Ishikawa (cell line): ENCODE measurements around the gene STK32A.

ENCODE experiments used
- CEBPB ChIP-seq: IDR thresholded peaks from 2 replicates; pipeline ENCODE4 v1.6.1; 2012
- CREB1 ChIP-seq: IDR thresholded peaks from 2 replicates; pipeline ENCODE4 v1.6.1; 2012; ENCODE audit warnings: low read depth
- EGR1 ChIP-seq: IDR thresholded peaks from 2 replicates; pipeline ENCODE4 v1.6.1; 2012
- EP300 ChIP-seq: IDR thresholded peaks from 2 replicates; pipeline ENCODE4 v1.6.1; 2012; ENCODE audit warnings: borderline replicate concordance
- FOXM1 ChIP-seq: IDR thresholded peaks from 2 replicates; pipeline ENCODE4 v1.6.1; 2012; ENCODE audit warnings: low read depth, borderline replicate concordance
- MAX ChIP-seq: IDR thresholded peaks from 2 replicates; pipeline ENCODE4 v1.6.1; 2012
- NFIC ChIP-seq: IDR thresholded peaks from 2 replicates; pipeline ENCODE4 v1.6.1; 2012
- RAD21 ChIP-seq: IDR thresholded peaks from 2 replicates; pipeline ENCODE4 v1.6.1; 2012; ENCODE audit warnings: low read depth
- TAF1 ChIP-seq: IDR thresholded peaks from 2 replicates; pipeline ENCODE4 v1.6.1; 2012; ENCODE audit warnings: low read depth, mild to moderate bottlenecking
- TCF12 ChIP-seq: IDR thresholded peaks from 2 replicates; pipeline ENCODE4 v1.6.1; 2012; ENCODE audit warnings: low read depth
- TEAD4 ChIP-seq: IDR thresholded peaks from 2 replicates; pipeline ENCODE4 v1.6.1; 2012
- USF1 ChIP-seq: IDR thresholded peaks from 2 replicates; pipeline ENCODE4 v1.6.1; 2012
- YY1 ChIP-seq: IDR thresholded peaks from 2 replicates; pipeline ENCODE4 v1.6.1; 2012; ENCODE audit warnings: low read depth
- ZBTB7A ChIP-seq: IDR thresholded peaks from 2 replicates; pipeline ENCODE4 v1.6.1; 2012; ENCODE audit warnings: low read depth
- TF ChIP-seq, protein P1 (sequence below): IDR thresholded peaks from 2 replicates; pipeline ENCODE4 v1.6.1; 2012; ENCODE audit warnings: low read depth, mild to moderate bottlenecking

STK32A gene

DNA sequence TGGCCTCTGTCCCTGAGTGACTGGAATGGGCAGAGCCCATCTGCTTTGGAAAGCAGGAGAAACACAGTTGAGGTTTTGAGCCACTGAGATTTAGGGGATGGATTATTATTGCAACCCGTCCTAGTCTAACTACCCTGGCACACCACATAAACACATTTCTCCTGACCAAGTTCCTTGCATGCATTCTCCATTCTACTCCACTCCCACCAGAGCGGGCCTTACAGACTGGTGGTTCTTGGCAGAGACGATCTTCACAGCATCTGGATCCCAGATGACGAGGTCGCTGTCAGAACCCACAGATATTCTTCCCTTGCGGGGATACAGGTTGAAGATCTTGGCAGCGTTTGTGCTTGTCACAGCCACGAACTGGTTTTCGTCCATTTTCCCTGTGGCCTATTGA is 164.0 kb downstream of the STK32A start:
- TF ChIP-seq TEAD4 (no peak), EP300 (no peak), EGR1 (no peak), YY1 (no peak), TAF1 (no peak)

GRCh38 chr5:147400126-147400809 is 165.4 kb downstream of the STK32A start:
- no peak for TF ChIP-seq EGR1
- no peak for TF ChIP-seq EP300
- TF ChIP-seq RAD21: no peak
- TF ChIP-seq CREB1: no peak
- TF ChIP-seq CEBPB: no peak
- TF ChIP-seq NFIC: no peak
- no peak for TF ChIP-seq TCF12
- no peak for TF ChIP-seq ZBTB7A

DNA sequence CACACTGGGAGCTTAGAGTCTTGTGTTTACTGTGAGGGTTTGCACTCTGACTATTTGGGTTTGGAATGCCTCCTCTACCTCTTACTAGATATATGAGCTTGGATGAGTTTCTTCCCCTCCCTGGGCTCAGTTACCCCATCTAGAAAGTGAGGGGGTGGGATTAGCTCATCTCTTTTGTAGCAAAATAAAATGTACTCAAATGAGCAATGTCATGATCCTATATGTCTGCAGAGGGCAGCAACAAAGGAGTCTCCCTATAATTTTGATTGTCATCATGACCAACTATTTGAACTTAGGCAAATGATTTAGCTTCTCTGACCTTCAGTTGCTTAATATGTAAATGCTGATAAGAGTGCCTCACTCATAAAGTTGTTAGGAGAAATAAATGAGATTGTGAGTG is 166.1 kb downstream of the STK32A start:
- TF ChIP-seq ZBTB7A: no peak
- TF ChIP-seq MAX: no peak
- TF ChIP-seq TAF1: no peak
- TF ChIP-seq, protein P1, sequence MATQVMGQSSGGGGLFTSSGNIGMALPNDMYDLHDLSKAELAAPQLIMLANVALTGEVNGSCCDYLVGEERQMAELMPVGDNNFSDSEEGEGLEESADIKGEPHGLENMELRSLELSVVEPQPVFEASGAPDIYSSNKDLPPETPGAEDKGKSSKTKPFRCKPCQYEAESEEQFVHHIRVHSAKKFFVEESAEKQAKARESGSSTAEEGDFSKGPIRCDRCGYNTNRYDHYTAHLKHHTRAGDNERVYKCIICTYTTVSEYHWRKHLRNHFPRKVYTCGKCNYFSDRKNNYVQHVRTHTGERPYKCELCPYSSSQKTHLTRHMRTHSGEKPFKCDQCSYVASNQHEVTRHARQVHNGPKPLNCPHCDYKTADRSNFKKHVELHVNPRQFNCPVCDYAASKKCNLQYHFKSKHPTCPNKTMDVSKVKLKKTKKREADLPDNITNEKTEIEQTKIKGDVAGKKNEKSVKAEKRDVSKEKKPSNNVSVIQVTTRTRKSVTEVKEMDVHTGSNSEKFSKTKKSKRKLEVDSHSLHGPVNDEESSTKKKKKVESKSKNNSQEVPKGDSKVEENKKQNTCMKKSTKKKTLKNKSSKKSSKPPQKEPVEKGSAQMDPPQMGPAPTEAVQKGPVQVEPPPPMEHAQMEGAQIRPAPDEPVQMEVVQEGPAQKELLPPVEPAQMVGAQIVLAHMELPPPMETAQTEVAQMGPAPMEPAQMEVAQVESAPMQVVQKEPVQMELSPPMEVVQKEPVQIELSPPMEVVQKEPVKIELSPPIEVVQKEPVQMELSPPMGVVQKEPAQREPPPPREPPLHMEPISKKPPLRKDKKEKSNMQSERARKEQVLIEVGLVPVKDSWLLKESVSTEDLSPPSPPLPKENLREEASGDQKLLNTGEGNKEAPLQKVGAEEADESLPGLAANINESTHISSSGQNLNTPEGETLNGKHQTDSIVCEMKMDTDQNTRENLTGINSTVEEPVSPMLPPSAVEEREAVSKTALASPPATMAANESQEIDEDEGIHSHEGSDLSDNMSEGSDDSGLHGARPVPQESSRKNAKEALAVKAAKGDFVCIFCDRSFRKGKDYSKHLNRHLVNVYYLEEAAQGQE: no peak
- no peak for TF ChIP-seq NFIC
- no peak for TF ChIP-seq CREB1
- no peak for TF ChIP-seq CEBPB
- TF ChIP-seq TEAD4: no peak
- TF ChIP-seq EGR1: no peak
- TF ChIP-seq TCF12: no peak
- no peak for TF ChIP-seq EP300
- no peak for TF ChIP-seq RAD21
- no peak for TF ChIP-seq FOXM1
- TF ChIP-seq USF1: no peak

GRCh38 chr5:147403651-147404640 is 169.1 kb downstream of the STK32A start:
- TF ChIP-seq TAF1 (no peak), USF1 (no peak)

DNA sequence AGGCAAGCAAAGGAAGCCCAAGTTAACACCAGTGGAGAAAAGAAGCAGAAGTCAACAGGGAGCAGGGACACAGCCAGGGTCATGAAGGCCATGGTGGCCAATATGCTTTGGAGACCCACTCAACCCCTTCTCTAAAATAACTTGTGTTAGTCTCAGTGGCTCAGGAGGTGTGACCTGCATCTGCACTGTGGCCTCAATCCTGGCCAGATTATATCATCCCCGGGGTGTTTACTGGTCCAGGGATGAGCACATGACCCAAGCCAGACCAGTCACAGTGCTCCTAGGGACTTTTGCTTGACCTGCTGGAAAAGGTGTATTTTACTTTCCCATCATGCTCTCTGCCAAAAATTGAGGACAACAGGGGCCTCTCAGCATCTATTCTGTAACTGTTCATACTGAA is 169.9 kb downstream of the STK32A start:
- TF ChIP-seq CEBPB (no peak), NFIC (no peak)
- TF ChIP-seq, protein P1: no peak

DNA sequence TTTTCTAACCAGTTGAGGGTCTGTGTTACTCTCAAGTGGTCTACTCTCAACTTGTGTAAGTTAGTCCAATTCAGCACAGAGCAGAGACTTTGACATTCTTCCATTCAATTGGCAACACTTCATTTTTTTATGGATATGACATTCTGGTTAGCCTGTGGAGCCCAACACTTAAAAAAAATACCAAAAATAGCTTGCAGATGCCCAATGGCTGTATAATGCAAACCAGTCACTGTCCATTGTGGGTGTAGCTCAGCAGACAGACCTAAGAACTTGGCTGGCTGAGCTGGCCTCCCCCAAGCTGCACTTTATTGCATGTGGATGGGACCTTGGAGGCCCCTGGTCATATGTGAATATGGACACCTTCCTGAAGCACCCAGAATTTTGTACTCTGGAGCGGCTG is 171.8 kb downstream of the STK32A start:
- TF ChIP-seq EP300: no peak
- TF ChIP-seq YY1: no peak
- TF ChIP-seq EGR1: no peak
- no peak for TF ChIP-seq NFIC
- no peak for TF ChIP-seq FOXM1
- no peak for TF ChIP-seq CEBPB
- TF ChIP-seq TEAD4: no peak
- no peak for TF ChIP-seq ZBTB7A
- no peak for TF ChIP-seq CREB1
- no peak for TF ChIP-seq TCF12
- TF ChIP-seq, protein P1: no peak
- TF ChIP-seq MAX: no peak
- TF ChIP-seq RAD21: no peak
- no peak for TF ChIP-seq USF1
- TF ChIP-seq TAF1: no peak
